ENCODE measurements around the gene NAT9.

DNA sequence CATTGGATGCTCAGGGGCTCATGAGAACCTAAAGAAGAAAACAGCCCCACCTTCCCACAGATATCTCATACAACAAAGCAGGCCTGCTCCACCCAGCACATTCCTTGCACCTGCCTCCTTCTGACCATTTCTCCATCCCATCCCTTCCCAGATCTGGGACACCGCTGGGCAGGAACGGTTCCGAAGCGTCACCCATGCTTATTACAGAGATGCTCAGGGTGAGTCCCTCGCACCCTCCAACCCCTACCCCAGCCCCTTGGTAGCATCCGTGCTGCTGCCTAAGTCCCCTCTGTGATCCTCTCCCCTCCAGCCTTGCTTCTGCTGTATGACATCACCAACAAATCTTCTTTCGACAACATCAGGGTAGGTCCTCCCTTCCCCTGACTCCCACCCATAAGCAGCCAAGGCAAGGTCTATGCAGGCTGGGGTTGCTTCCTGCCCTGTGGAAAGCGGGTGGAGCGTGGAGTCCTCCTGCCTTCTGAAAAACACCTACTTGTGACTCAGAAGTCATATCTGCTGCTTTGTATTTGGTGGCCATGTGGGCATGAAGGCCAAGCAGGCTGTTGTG lies 33.1 kb downstream of the NAT9 start:
- TF ChIP-seq, protein P1, sequence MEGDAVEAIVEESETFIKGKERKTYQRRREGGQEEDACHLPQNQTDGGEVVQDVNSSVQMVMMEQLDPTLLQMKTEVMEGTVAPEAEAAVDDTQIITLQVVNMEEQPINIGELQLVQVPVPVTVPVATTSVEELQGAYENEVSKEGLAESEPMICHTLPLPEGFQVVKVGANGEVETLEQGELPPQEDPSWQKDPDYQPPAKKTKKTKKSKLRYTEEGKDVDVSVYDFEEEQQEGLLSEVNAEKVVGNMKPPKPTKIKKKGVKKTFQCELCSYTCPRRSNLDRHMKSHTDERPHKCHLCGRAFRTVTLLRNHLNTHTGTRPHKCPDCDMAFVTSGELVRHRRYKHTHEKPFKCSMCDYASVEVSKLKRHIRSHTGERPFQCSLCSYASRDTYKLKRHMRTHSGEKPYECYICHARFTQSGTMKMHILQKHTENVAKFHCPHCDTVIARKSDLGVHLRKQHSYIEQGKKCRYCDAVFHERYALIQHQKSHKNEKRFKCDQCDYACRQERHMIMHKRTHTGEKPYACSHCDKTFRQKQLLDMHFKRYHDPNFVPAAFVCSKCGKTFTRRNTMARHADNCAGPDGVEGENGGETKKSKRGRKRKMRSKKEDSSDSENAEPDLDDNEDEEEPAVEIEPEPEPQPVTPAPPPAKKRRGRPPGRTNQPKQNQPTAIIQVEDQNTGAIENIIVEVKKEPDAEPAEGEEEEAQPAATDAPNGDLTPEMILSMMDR (IDR thresholded peaks at IDR 0.05), result no peak
- no peak for TF ChIP-seq POLR2A (IDR thresholded peaks at IDR 0.05)
